Stimulated activated naive CD8-positive, alpha-beta T cell treated with anti-CD3 and anti-CD28 coated beads, Interleukin-15, Interleukin-2, amounts not matched to agents 100 U/mL and 50 U/mL, for 24 hours (primary cell): ENCODE data around the gene IGSF10.

Experiments used
- ATAC-seq: fragments of 150-1000 bp; cut with Tn5 transposase; one replicate; pipeline ENCODE4 v1.10.0; 2021
- DNase-seq: peaks from one replicate; pipeline ENCODE4 v3.0.0; 2021

Gene IGSF10

GRCh38 chr3:151423091-151423490 lies 37.8 kb downstream of the IGSF10 start:
- DNase-seq (no peak), ATAC-seq (no peak)

- ATAC-seq (no peak), DNase-seq (no peak)
These were observed 38.9 kb downstream of the IGSF10 start for GRCh38 chr3:151421938-151422337.

DNA sequence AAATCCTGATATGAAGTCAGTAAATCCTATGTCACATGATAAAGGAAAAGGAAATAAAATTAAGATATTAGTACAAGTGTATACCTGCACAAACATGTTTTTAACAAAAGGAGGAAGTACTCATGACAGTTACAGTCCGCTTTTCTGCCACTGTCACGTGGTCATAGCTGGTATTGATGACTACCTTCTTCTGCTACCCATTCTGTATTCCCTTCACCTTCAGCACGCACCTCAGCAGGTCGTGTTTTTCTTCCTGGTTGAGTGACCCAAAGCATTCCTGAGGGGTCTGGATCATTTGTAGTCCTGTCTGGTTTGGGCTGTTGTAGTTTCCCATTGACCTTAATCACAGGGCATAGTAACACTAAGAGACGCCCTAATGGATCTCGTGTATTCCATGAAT lies 41.1 kb downstream of the IGSF10 start:
- ATAC-seq, result no peak
- no peak for DNase-seq

DNA sequence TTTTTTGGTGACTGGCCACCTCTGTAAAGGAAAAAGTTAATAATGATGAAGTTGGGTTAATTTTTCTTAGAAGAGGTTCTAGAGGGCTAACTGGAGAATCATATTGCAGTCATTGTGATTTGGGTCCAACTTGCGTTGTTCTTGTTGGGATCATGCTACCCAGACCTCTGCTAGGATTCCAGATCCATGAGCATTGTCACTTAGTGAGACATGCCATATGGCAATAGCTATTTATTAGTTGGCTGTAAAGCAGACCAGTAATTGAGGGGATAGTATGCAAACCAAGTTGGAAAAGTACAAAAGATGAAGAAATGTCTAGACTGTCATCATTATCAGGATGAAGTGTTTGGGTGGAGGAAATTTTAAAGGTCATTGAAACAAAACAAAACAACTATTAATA lies 45.6 kb downstream of the IGSF10 start:
- DNase-seq (no peak), ATAC-seq (no peak)

DNA sequence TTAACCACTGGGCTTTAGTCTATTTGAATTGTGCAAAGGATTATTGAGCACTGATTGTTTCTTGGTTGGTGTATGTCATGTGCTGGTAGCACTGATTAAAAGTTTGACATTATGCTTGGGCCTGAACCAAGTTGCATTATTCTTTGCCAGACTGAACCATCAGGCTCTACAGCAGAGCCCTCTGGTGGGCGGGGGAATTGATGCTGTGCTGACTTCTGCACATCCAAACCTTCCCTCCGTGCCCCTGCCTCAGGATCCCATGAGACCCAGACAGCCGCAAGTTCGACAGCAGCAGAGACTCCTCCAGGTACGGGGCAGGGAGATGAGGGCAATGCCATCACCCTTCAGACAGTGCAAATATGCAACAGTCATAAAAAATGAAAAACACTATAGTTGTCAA lies 47.9 kb downstream of the IGSF10 start:
- DNase-seq (no peak), ATAC-seq (no peak)
